Loucy (cell line): ENCODE data around the gene DSCAML1.

Source experiments
- H2AFZ ChIP-seq: fragments of 200-600 bp; sonication (generic); 2 replicates; pipeline ENCODE4 v1.6.0; 2016; ENCODE audit warnings: antibody characterized with exemption, mild to moderate bottlenecking, low read length, moderate library complexity
- H3F3A ChIP-seq: fragments of 200-600 bp; 2 replicates; pipeline ENCODE4 v1.6.0; 2016; ENCODE audit warnings: antibody characterized with exemption, low read depth, mild to moderate bottlenecking
- H3K27me3 ChIP-seq: fragments of 200-600 bp; sonication (generic); 2 replicates; pipeline ENCODE4 v1.6.1; 2014; ENCODE audit warnings: low read length, mild to moderate bottlenecking; ENCODE audit not compliant: insufficient read depth, poor library complexity, severe bottlenecking
- H3K36me3 ChIP-seq: fragments of 200-600 bp; sonication (generic); 2 replicates; pipeline ENCODE4 v1.6.1; 2016; ENCODE audit warnings: low read length; ENCODE audit not compliant: insufficient read depth
- H3K4me1 ChIP-seq: fragments of 200-600 bp; sonication (generic); 2 replicates; pipeline ENCODE4 v1.5.1; 2014; ENCODE audit warnings: low read length, mild to moderate bottlenecking; ENCODE audit not compliant: insufficient read depth, poor library complexity, severe bottlenecking
- H3K4me2 ChIP-seq: fragments of 200-600 bp; sonication (generic); 2 replicates; pipeline ENCODE4 v1.6.0; 2014; ENCODE audit warnings: antibody characterized with exemption, low read length, low read depth, mild to moderate bottlenecking; ENCODE audit not compliant: poor library complexity, severe bottlenecking
- H3K4me3 ChIP-seq: fragments of 200-600 bp; sonication (generic); 2 replicates; pipeline ENCODE4 v1.5.1; 2014; ENCODE audit warnings: low read length, mild to moderate bottlenecking, mixed read lengths; ENCODE audit not compliant: poor library complexity, severe bottlenecking
- H3K79me2 ChIP-seq: fragments of 200-600 bp; sonication (generic); 2 replicates; pipeline ENCODE4 v1.6.1; 2014; ENCODE audit warnings: low read length; ENCODE audit not compliant: insufficient read depth
- H3K9ac ChIP-seq: fragments of 200-600 bp; sonication (generic); 2 replicates; pipeline ENCODE4 v1.6.0; 2014; ENCODE audit warnings: mild to moderate bottlenecking, low read depth, low read length, moderate library complexity; ENCODE audit not compliant: poor library complexity, severe bottlenecking
- H3K9me2 ChIP-seq: fragments of 200-600 bp; sonication (generic); replicated peaks from 2 replicates; pipeline ENCODE4 v1.6.1; 2016; ENCODE audit warnings: low read depth, low read length, mixed read lengths
- H3K9me3 ChIP-seq: fragments of 200-600 bp; sonication (generic); 2 replicates; pipeline ENCODE4 v1.6.1; 2014; ENCODE audit warnings: mild to moderate bottlenecking, antibody characterized with exemption, low read length, low read depth; ENCODE audit not compliant: insufficient read depth
- H4K20me1 ChIP-seq: fragments of 200-600 bp; sonication (generic); 2 replicates; pipeline ENCODE4 v1.6.0; 2014; ENCODE audit warnings: antibody characterized with exemption, low read length, mild to moderate bottlenecking; ENCODE audit not compliant: insufficient read depth, poor library complexity, severe bottlenecking
- CTCF ChIP-seq: fragments of 200-600 bp; sonication (generic); conservative IDR thresholded peaks from 2 replicates; pipeline ENCODE4 v1.5.1; 2014; ENCODE audit warnings: mild to moderate bottlenecking, antibody characterized with exemption, low read length
- EZH2phosphoT487 ChIP-seq: fragments of 200-600 bp; IDR thresholded peaks from 2 replicates; pipeline ENCODE4 v1.6.1; 2018; ENCODE audit warnings: antibody characterized with exemption, mild to moderate bottlenecking, moderate library complexity, borderline replicate concordance

DSCAML1 gene

GRCh38 chr11:117467770-117468169, 329.2 kb downstream of the DSCAML1 start:
- Histone ChIP-seq H4K20me1 (no peaks in the 10 kb centered on the region), H3K4me1 (no peaks in the 10 kb centered on the region), H3K79me2 (no peaks in the 10 kb centered on the region), H3K4me3 (no peak overlapping the region), H2AFZ (no peak overlapping the region), H3K27me3 (no peaks in the 10 kb centered on the region), H3K9me3 (no peaks in the 10 kb centered on the region), H3K9me2 (no peaks in the 10 kb centered on the region), H3F3A (no peaks in the 10 kb centered on the region), H3K36me3 (no peaks in the 10 kb centered on the region), H3K9ac (no peak overlapping the region), H3K4me2 (no peak overlapping the region)
- no peak for TF ChIP-seq EZH2phosphoT487

- Histone ChIP-seq H3K9me3 (no peaks in the 10 kb centered on the region), H3F3A (no peaks in the 10 kb centered on the region)
Observed at GRCh38 chr11:117466966-117467365, 330.1 kb downstream of the DSCAML1 start.

GRCh38 chr11:117465236-117465997, 331.6 kb downstream of the DSCAML1 start:
- H3K79me2 ChIP-seq: no peaks in the 10 kb centered on the region
- H4K20me1 ChIP-seq: no peaks in the 10 kb centered on the region
- H3K9ac ChIP-seq: no peak overlapping the region
- no peak overlapping the region for H3K4me2 ChIP-seq
- no peaks in the 10 kb centered on the region for H3K4me1 ChIP-seq
- no peaks in the 10 kb centered on the region for H3K27me3 ChIP-seq
- TF ChIP-seq EZH2phosphoT487 (no peak), CTCF (no peak)
- H3K36me3 ChIP-seq: no peaks in the 10 kb centered on the region
- no peaks in the 10 kb centered on the region for H3F3A ChIP-seq
- no peak overlapping the region for H2AFZ ChIP-seq
- H3K4me3 ChIP-seq: no peak overlapping the region
- no peaks in the 10 kb centered on the region for H3K9me2 ChIP-seq
- no peaks in the 10 kb centered on the region for H3K9me3 ChIP-seq

More at GRCh38 chr11:117466966-117467365, 330.1 kb downstream of the DSCAML1 start:
- H3K4me3 ChIP-seq: no peak overlapping the region
- H3K9me2 ChIP-seq: no peaks in the 10 kb centered on the region
- no peak overlapping the region for H3K4me2 ChIP-seq
- H3K9ac ChIP-seq: no peak overlapping the region
- no peaks in the 10 kb centered on the region for H3K36me3 ChIP-seq
- H3K27me3 ChIP-seq: no peaks in the 10 kb centered on the region
- no peaks in the 10 kb centered on the region for H4K20me1 ChIP-seq
- H3K4me1 ChIP-seq: no peaks in the 10 kb centered on the region
- no peak for TF ChIP-seq CTCF
- TF ChIP-seq EZH2phosphoT487: no peak
- H2AFZ ChIP-seq: no peak overlapping the region
- no peaks in the 10 kb centered on the region for H3K79me2 ChIP-seq

- Histone ChIP-seq H3K9ac (no peak overlapping the region), H3K27me3 (no peaks in the 10 kb centered on the region)
Observed at GRCh38 chr11:117464778-117465177, 332.2 kb downstream of the DSCAML1 start.

More at GRCh38 chr11:117464778-117465177, 332.2 kb downstream of the DSCAML1 start:
- Histone ChIP-seq H3F3A (no peaks in the 10 kb centered on the region), H3K9me3 (no peaks in the 10 kb centered on the region), H3K79me2 (no peaks in the 10 kb centered on the region), H3K4me3 (no peak overlapping the region), H4K20me1 (no peaks in the 10 kb centered on the region), H3K4me1 (no peaks in the 10 kb centered on the region), H3K36me3 (no peaks in the 10 kb centered on the region), H2AFZ (no peak overlapping the region), H3K4me2 (no peak overlapping the region), H3K9me2 (no peaks in the 10 kb centered on the region)
- no peak for TF ChIP-seq EZH2phosphoT487
- no peak for TF ChIP-seq CTCF
